ENCODE data around the gene ZFYVE21. TPM values are rescaled to one million over a fixed set of nuclear protein-coding genes. Genes with fewer than 3 reads are reported as not detected.
A peak's percentile ranks its signal among the peaks of the same experiment; 100 is the strongest.
"Not testable (repeated sequence)": the region's sequence is repeated elsewhere in the genome, so short reads cannot be mapped to it uniquely, and the experiment has no call there.

Gene ZFYVE21
- total RNA-seq, 1 donor from 2014 or later: 41.7 TPM

DNA sequence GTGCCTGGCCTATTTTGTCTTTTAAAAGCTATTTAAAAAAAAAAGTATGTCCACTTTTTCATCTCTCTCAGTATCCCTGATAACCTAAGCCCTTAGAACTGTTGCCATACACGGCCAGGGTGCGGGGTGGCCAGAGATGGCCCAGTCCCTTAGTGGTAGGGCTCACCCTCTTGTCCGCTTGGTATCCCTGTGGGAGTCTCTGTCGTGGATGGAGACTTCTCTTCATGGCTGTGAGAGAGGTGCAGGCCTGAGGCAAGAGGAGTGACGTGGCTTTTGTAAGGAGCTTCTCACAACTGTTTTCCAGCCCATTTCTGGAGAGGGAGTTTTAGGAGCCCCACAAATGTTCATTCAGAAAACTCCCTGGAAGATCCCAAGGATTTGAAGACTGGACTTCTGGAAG, 27.2 kb upstream of the ZFYVE21 start:
- no peak for DNase-seq (ENCODE audit: extremely low spot score, unreplicated experiment)
- H3K27ac Mint-ChIP-seq: no peak overlapping the region

DNA sequence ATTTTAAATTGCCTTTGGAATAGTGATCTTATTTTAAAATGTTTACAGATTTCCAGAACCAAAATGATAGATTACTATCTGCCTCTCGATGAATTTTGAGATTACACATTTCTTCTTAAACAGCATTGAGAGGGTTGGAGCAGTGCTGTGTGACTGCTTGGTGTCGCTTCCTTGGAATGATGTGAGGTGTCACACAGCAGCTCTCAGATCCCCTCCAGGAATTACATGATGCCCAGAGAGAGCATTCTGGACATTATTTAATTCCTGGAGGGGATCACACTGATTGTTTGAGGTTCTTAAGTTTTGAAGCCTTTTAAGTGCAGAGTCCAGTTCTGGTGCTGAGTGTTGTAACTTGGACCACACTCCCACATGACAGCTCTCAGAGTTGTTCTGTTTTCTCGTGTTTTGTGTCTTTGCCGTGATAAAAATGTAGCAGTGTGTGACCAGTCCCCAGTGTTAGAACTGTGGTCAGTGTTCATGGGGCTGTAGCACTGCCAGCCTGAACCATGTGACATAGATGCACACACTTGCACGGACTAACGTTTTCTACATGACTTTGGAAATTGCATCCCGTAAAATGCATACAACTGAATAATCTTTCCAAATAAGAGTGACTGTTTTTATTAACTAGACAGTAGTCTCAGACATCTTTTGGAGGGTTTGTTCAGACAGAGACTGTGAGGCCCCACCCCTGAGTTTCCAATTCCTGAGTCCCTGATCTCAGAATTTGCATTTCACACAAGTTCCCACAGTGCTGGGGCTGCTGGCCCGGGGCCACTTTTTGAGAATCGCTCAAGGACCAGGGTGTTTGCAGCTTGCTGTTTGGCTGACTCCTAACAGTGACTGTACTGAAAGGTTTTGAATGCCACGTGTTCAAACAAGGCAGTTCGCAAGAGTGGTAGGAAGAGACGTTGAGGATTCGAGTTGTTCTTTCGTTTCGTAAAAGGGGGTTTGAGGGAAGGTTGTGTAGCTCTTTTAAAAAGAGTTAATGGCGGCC, 26.4 kb upstream of the ZFYVE21 start:
- no peak for DNase-seq (ENCODE audit: extremely low spot score, unreplicated experiment)
- no peak overlapping the region for H3K4me3 Mint-ChIP-seq
- peaks cover 7% of the 10 kb centered on the region for H3K36me3 Mint-ChIP-seq
- no peaks in the 10 kb centered on the region for H3K9me3 Mint-ChIP-seq
- H3K4me1 Mint-ChIP-seq (ENCODE audit: unreplicated experiment): no peaks in the 10 kb centered on the region
- H3K27ac Mint-ChIP-seq: no peak overlapping the region
- TF ChIP-seq, protein P1, sequence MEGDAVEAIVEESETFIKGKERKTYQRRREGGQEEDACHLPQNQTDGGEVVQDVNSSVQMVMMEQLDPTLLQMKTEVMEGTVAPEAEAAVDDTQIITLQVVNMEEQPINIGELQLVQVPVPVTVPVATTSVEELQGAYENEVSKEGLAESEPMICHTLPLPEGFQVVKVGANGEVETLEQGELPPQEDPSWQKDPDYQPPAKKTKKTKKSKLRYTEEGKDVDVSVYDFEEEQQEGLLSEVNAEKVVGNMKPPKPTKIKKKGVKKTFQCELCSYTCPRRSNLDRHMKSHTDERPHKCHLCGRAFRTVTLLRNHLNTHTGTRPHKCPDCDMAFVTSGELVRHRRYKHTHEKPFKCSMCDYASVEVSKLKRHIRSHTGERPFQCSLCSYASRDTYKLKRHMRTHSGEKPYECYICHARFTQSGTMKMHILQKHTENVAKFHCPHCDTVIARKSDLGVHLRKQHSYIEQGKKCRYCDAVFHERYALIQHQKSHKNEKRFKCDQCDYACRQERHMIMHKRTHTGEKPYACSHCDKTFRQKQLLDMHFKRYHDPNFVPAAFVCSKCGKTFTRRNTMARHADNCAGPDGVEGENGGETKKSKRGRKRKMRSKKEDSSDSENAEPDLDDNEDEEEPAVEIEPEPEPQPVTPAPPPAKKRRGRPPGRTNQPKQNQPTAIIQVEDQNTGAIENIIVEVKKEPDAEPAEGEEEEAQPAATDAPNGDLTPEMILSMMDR (conservative IDR thresholded peaks at IDR 0.05): no peak
- H3K27me3 Mint-ChIP-seq: no peaks in the 10 kb centered on the region

More for the DNA sequence above, 27.2 kb upstream of the ZFYVE21 start:
- Mint-ChIP-seq H3K9me3 (no peaks in the 10 kb centered on the region), H3K4me1 (ENCODE audit: unreplicated experiment) (no peaks in the 10 kb centered on the region), H3K27me3 (no peaks in the 10 kb centered on the region), H3K4me3 (no peak overlapping the region), H3K36me3 (peaks cover 7% of the 10 kb centered on the region)
- TF ChIP-seq, protein P1 (conservative IDR thresholded peaks at IDR 0.05): no peak

DNA sequence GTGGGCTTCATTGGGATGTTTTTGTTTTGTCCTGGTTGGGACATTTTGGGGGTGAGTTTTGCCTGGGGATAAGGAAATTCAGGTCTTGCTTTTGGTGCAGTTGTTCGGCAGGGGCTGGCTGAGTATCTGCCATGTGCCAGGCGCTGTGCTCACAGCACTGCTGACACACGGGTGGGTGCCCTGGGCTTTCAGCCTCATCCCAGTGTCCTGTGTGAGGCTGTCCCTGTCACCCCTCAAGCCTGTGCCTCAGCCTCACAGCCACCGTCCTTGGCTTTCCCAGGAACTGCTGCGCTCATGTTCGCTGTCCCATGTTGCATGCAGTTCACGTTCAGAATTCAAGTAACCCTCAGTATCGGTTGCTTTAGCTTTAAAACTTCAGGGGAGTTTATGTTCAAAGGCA, 25.3 kb upstream of the ZFYVE21 start:
- peaks cover 7% of the 10 kb centered on the region for H3K36me3 Mint-ChIP-seq
- H3K27me3 Mint-ChIP-seq: no peaks in the 10 kb centered on the region
- no peak overlapping the region for H3K4me3 Mint-ChIP-seq
- H3K9me3 Mint-ChIP-seq: no peaks in the 10 kb centered on the region
- no peak overlapping the region for H3K27ac Mint-ChIP-seq
- peaks cover 2% of the 10 kb centered on the region for H3K4me1 Mint-ChIP-seq (ENCODE audit: unreplicated experiment)
- DNase-seq (ENCODE audit: extremely low spot score, unreplicated experiment): no peak
- TF ChIP-seq, protein P1 (conservative IDR thresholded peaks at IDR 0.05): no peak

DNA sequence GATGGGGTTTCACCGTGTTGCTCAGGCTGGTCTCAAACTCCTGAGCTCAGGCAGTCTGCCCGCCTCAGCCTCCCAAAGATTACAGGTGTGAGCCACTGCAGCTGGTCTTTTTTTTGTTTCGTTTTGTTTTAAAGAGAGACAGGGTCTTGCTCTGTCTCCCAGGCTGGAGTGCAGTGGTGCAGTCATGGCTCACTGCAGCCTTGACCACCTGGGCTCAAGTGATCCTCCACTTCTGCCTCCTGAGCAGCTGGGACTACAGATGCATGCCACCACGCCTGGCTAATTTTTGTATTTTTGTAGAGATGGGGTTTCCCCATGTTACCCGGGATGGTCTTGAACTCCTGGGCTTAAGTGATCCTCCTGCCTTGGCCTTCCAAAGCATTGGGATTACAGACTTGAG, 24.0 kb upstream of the ZFYVE21 start:
- H3K4me3 Mint-ChIP-seq; H3K9me3 Mint-ChIP-seq; DNase-seq (ENCODE audit: extremely low spot score, unreplicated experiment); H3K27me3 Mint-ChIP-seq; H3K27ac Mint-ChIP-seq; H3K36me3 Mint-ChIP-seq: not testable (repeated sequence)
- peaks cover 15% of the 10 kb centered on the region for H3K4me1 Mint-ChIP-seq (ENCODE audit: unreplicated experiment)

DNA sequence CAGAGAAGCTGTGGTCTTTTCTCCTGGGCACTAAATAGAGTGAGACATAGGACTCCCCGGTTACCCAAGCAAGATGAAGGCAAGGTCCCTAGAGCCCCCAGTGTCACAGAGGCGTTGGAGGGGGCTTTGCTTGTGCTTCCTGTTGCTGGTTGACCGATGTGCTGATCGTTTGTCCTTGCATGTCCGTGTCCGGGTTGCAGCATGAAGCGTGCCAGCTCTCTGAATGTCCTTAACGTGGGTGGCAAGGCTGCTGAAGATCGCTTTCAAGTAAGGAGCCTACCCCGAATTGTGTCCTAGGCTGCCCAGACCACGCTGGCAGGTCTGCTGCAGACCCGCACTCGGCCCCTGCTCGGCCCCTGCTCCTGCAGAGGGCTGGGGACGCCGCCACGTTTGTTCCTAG, 23.5 kb upstream of the ZFYVE21 start:
- Mint-ChIP-seq H3K4me3 (no peak overlapping the region), H3K27me3 (no peaks in the 10 kb centered on the region), H3K4me1 (ENCODE audit: unreplicated experiment) (peaks cover 19% of the 10 kb centered on the region), H3K9me3 (no peaks in the 10 kb centered on the region), H3K36me3 (peaks cover 8% of the 10 kb centered on the region), H3K27ac (no peak overlapping the region)
- TF ChIP-seq, protein P1 (conservative IDR thresholded peaks at IDR 0.05): no peak
- DNase-seq (ENCODE audit: extremely low spot score, unreplicated experiment): no peak

DNA sequence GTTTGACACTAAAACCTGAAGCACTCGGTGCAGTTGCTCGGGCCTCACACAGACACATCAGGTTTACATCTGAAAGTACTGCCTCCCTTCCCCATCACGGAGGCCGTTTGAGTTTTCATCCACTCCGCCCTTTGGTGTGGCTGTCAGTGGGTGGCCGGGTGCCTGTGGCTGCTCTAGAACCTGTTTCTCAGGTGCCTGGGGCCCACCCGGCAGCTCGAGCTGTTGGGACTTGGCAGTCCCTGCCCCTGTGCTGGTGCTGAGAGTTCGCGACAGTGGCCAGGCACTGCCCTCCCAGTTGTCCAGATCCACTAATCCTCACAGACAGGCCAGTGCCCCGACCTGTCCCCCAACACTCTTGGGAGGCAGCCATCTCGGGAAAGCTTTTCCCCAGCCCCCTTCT, 22.7 kb upstream of the ZFYVE21 start:
- H3K36me3 Mint-ChIP-seq: peaks cover 8% of the 10 kb centered on the region
- no peak overlapping the region for H3K4me3 Mint-ChIP-seq
- peaks cover 22% of the 10 kb centered on the region for H3K4me1 Mint-ChIP-seq (ENCODE audit: unreplicated experiment)
- no peaks in the 10 kb centered on the region for H3K27me3 Mint-ChIP-seq
- H3K27ac Mint-ChIP-seq: peak overlapping the region; percentile 68
- no peaks in the 10 kb centered on the region for H3K9me3 Mint-ChIP-seq
- no peak for DNase-seq (ENCODE audit: extremely low spot score, unreplicated experiment)
- TF ChIP-seq, protein P1 (conservative IDR thresholded peaks at IDR 0.05): no peak
